ENCODE data around the gene FEN1.

- TF ChIP-seq EP300 (IDR thresholded peaks at IDR 0.05; ENCODE audit: borderline replicate concordance in 1 of 2, low read depth in 1 of 2, low read length in 1 of 2) (no peak), CTCF (IDR thresholded peaks at IDR 0.05) (no peak), FOXM1 (IDR thresholded peaks at IDR 0.05; ENCODE audit: low read depth) (no peak), EZH2phosphoT487 (IDR thresholded peaks at IDR 0.05; ENCODE audit: borderline replicate concordance, low read depth) (no peak), POLR2AphosphoS5 (IDR thresholded peaks at IDR 0.05; ENCODE audit: low read depth, low read length) (no peak), SMC3 (IDR thresholded peaks at IDR 0.05; ENCODE audit: low read depth, low read length) (no peak), REST (IDR thresholded peaks at IDR 0.05; ENCODE audit: low read depth, low read length) (no peak), YY1 (IDR thresholded peaks at IDR 0.05; ENCODE audit: low read depth) (no peak), GABPA (IDR thresholded peaks at IDR 0.05; ENCODE audit: low read depth) (no peak)
- TF ChIP-seq, protein P1, sequence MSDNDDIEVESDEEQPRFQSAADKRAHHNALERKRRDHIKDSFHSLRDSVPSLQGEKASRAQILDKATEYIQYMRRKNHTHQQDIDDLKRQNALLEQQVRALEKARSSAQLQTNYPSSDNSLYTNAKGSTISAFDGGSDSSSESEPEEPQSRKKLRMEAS (IDR thresholded peaks at IDR 0.05; ENCODE audit: low read depth): no peak
These were observed 14.1 kb downstream of the FEN1 start for GRCh38 chr11:61806785-61807184.
